ENCODE measurements around the gene B4GALT1.
A peak's percentile ranks its signal among the peaks of the same experiment; 100 is the strongest.
"Not testable (repeated sequence)": the region's sequence is repeated elsewhere in the genome, so short reads cannot be mapped to it uniquely, and the experiment has no call there.

Gene B4GALT1

GRCh38 chr9:33101104-33101951 lies 65.8 kb downstream of the B4GALT1 start:
- DNase-seq (ENCODE audit: low spot score): peak; percentile 18

DNA sequence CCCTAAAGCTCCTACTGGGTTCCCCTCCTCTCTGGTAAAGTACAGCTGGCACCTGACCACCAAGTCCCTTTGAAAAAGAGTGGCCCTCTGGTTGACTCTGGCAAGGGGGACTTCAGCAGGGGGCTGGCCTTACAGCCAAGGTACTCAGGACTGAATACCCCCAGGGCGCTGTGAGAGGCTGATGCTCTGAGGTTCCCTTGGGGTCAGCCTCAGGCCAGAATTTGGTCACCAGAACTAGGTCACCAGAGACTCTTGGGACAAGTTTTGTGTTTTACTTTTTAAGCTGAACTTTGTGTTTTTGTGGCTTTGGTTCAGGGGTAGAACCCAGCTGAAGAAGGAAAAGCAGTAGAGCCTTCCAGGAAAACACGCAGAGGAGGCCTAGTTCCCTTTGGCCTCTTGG lies 67.4 kb downstream of the B4GALT1 start:
- no peak for DNase-seq (ENCODE audit: low spot score)

- DNase-seq (ENCODE audit: low spot score): no peak
Measured at GRCh38 chr9:33097192-33097591, 69.9 kb downstream of the B4GALT1 start.

DNA sequence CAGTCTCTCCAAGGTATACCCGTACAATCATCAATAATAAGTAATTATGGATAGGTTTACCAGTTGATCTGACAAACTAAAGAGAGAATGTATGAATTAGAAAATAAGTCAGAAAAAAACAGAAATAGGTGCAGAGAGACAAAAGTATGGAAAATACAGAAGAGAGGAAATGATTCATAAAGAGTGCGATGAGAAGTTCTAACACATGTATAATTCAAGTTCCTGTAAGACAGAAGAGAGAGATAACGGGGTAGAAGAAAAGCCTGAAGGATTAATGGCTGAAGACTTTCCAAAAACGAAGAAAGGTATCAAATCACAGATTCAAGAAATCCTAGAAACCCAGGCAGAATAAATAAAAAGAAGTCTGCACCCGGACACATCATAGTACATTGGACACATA lies 74.5 kb downstream of the B4GALT1 start:
- no peak for DNase-seq (ENCODE audit: low spot score)

DNA sequence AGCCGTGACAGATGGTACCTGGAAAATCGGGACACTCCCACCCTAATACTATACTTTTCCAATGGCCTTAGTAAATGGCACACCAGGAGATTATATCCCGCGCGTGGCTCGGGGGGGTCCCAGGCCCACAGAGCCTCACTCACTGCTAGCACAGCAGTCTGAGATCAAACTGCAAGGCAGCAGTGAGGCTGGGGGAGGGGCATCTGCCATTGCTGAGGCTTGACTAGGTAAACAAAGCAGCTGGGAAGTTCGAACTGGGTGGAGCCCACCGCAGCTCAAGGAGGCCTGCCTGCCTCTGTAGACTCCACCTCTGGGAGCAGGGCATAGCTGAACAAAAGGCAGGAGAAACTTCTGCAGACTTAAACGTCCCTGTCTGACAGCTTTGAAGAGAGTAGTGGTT lies 81.5 kb downstream of the B4GALT1 start:
- not testable (repeated sequence) for DNase-seq (ENCODE audit: low spot score)

DNA sequence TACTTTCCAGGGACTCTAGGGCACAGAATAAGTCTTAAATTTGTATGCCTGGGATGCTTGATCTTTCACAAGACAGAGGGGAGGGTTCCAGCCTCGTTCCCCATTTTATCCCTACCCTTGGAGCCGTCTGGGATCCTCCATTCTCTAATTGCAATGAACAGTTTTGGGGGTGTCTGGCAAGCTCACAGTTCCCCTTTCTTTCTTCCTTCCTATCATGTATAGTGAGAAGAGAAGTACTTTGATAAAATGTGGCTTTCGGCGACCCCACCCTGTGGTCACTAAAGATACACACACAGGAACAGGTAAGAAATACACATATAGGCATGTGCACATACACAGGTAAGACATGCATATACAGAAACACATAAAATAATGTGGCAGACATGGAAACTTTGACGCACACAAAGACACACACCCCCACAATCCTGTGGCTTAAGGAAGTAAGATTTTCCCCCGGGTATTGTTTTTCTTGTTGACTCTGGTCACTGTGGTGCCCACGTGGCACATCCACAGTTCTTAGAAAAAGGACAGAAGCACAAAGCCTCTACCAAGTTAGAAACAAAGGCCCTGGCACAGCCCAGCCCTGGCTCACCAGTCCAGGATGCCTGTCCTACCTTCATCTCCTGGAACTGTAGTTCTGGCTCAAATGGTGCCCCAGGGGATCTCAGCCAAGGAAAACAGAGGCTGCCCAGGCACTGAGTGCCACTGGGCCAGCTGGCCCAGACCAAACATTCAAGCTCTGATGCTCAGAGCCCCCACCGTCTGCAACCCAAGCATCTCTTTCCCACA lies 84.4 kb downstream of the B4GALT1 start:
- DNase-seq (ENCODE audit: low spot score): peak; percentile 72

DNA sequence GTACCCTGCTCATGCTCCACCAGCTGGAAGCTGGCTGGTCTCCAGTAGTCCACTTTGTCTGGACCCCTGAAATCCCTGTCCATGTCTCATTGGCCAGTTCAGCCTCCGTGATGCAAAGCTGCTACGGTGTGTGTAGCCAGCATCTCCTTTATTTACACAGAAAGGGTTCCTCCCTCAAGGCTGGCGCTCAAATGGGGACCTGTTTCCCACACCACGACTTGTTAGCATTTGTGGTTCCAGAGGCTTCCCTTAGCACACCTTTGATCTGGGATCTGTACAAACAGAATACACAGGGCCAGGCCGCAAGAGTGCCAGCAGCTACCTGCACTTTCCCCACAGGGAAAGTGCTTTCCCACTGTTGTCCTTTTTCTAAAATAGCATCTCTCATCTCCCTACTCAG lies 85.0 kb downstream of the B4GALT1 start:
- DNase-seq (ENCODE audit: low spot score): no peak

DNA sequence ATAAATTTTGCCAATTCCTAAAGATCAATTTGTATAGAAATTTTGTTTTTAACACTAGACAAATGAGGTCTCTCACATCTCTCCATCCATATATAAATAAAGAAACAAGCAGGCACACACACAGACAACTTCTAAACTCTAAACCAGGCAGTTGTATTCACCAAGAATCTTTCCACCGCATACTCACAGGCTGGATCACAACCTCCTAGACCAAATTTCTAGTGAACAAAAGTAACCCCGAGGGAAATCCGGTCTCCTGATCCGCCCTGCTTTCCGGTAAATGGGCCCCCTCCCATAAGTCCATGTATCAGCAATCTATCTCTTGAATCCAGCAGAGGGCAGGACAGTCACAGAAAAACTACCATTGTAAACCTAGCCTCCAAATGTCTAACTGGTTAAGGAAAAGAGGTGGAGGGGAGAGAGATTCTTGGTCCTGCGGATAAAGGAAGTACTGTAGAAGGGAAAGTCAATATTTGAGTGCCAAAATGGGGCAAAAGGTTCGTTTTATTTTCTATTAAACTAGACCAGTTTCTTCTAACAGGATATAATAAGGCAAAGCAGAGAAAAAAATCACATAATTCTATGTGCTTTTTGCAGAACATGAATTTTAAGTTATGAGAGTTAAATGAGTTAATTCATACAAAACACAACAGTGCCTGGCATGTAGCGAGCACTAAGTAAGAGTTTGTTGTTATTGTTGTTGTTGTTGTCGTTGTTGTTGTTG lies 85.8 kb downstream of the B4GALT1 start:
- peak; percentile 94 for DNase-seq (ENCODE audit: low spot score)

GRCh38 chr9:33080534-33080933 lies 86.6 kb downstream of the B4GALT1 start:
- no peak for DNase-seq (ENCODE audit: low spot score)

DNA sequence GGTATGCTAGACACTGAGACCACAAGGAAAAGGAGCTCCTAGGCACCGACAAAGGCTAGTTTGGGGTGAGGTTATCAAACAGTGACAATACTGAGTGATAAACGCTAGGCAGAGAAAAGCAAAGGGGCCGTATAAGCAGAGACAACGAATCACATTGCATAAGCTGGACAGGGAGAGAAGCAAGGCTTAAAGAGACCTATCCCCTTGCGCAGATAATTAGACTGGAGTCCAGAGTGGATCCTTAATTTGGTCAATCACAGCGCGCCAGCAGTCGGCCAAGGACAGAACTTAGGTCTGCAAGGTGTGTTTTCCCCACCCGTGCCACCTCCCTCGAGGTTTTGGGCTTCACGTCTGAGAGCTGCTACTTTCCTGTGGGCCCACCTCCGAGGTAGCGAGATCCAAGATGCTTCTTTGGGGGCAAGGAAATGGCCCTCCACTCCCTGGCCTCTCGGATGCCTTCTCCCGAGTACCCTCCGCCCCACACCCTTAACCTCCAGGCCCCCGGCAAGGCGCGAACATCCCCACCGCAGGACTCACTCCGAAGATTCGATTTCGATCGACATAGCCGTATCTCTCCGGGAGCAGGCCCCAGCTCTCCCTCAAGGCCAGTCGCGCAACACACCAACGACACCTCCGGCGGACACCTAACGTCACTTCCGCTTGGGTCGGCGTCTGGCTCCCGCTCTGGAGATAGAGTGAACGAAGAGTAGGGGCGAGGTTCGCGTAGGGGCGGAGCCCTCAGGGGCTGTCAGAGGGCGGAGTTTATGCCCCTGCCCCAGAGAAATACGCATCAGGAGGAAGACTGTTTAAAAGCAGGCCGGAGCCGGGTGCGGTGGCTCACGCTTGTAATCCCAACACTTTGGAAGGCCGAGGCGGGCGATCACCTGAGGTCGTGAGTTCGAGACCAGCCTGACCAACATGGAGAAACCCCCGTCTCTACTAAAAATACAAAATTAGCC lies 90.8 kb downstream of the B4GALT1 start, which contains the start of gene SMU1:
Gene SMU1, minus strand, starts transcription at position 629 of the 959 bp plus-strand sequence. Its CDS starts 66 bp downstream, at position 563.
- DNase-seq (ENCODE audit: low spot score): peak; percentile 96

- no peak for DNase-seq (ENCODE audit: low spot score)
Measured at GRCh38 chr9:33068991-33069390, 98.1 kb downstream of the B4GALT1 start.

DNA sequence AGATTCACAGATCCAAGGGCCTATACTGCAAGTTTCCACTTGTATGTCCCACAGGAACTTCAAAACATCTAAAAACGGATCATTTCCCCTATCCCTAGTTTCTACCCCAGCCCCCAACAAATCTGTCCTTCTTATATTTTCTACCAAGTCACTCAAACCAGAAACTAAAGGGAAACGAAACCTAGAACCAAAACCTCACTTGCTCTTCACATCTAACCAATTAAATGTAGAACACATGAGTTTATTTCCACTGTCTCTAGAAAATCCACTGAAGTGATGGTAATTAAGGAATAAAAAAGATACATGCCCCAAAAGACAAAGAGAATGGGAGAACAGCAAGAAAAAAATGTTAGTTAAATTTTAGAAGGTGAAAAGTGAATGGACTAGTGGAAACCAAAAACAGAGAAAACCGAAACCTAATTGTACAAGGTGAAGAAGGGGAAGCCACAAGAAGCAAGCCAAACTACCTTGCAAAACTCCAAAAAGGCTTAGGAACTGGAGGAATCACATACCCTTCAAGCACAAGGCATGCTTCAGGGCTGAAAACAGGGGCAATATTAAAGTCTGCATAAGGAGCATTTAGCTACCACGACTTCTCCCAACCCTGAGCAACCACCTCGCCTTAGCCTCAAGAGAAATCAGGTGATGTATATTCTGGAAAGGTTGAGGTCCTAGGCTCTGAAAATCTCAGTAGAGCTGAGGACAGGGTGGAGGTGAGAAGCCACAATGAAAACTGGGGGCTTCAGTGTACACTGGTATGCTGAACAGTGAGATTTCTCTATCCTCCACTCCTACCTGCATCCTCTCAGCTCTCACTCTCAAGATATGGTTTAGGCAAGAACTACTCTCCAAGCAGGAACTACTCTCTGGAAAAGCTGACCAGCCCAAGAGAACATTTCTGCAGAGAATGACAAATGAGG lies 101.7 kb downstream of the B4GALT1 start:
- peak; percentile 80 for DNase-seq (ENCODE audit: low spot score)
